Muscle layer of colon (tissue), 2 donors: ENCODE results near the gene ZPLD1.

Source experiments
- H3K27ac ChIP-seq: one replicate; pipeline ENCODE4 v1.7.0; 2013; ENCODE audit warnings: low read depth, mild to moderate bottlenecking, low read length, moderate library complexity
- H3K27me3 ChIP-seq, 2 donors: one replicate each; pipeline ENCODE4 v1.7.0; 2013; ENCODE audit warnings: low read length in 2 of 2, mild to moderate bottlenecking in 2 of 2; ENCODE audit not compliant: insufficient read depth in 2 of 2, control insufficient read depth in 1 of 2
- H3K36me3 ChIP-seq: one replicate; pipeline ENCODE4 v1.7.0; 2013; ENCODE audit warnings: mild to moderate bottlenecking, low read length; ENCODE audit not compliant: insufficient read depth
- H3K4me1 ChIP-seq: one replicate; pipeline ENCODE4 v1.7.0; 2013; ENCODE audit warnings: mild to moderate bottlenecking, low read length; ENCODE audit not compliant: insufficient read depth
- H3K4me3 ChIP-seq, 2 donors: one replicate each; pipeline ENCODE4 v1.7.0; 2013; ENCODE audit warnings: low read length in 2 of 2, low read depth in 1 of 2, mild to moderate bottlenecking in 1 of 2, moderate library complexity in 1 of 2
- H3K9ac ChIP-seq: one replicate; pipeline ENCODE4 v1.7.0; 2013; ENCODE audit warnings: low read length
- H3K9me3 ChIP-seq: one replicate; pipeline ENCODE4 v1.7.0; 2013; ENCODE audit warnings: mild to moderate bottlenecking, low read length
- donor health status: abdominal sarcoma.
- donor health status: Adenocarcinoma of cecum.

The ZPLD1 gene

GRCh38 chr3:102485701-102486100 is 50.9 kb downstream of the ZPLD1 start:
- Histone ChIP-seq H3K27me3 (no peaks in the 10 kb centered on the region), H3K9ac (no peak overlapping the region), H3K4me1 (no peaks in the 10 kb centered on the region), H3K36me3 (no peaks in the 10 kb centered on the region), H3K9me3 (no peaks in the 10 kb centered on the region), H3K4me3 (no peak overlapping the region), H3K27ac (no peak overlapping the region)

- Histone ChIP-seq H3K36me3 (no peaks in the 10 kb centered on the region), H3K4me1 (no peaks in the 10 kb centered on the region), H3K9ac (no peak overlapping the region), H3K4me3 (no peak overlapping the region), H3K27ac (no peak overlapping the region), H3K27me3 (no peaks in the 10 kb centered on the region), H3K9me3 (no peaks in the 10 kb centered on the region)
These were observed 53.5 kb downstream of the ZPLD1 start for GRCh38 chr3:102488331-102488730.

- Histone ChIP-seq H3K9me3 (no peaks in the 10 kb centered on the region), H3K4me1 (no peaks in the 10 kb centered on the region), H3K27ac (no peak overlapping the region), H3K36me3 (no peaks in the 10 kb centered on the region), H3K9ac (no peak overlapping the region), H3K4me3 (no peak overlapping the region), H3K27me3 (no peaks in the 10 kb centered on the region)
These were observed 57.5 kb downstream of the ZPLD1 start for GRCh38 chr3:102492300-102492699.

- Histone ChIP-seq H3K4me1 (no peaks in the 10 kb centered on the region), H3K36me3 (no peaks in the 10 kb centered on the region), H3K9ac (no peak overlapping the region), H3K27ac (no peak overlapping the region), H3K27me3 (no peaks in the 10 kb centered on the region), H3K4me3 (no peak overlapping the region), H3K9me3 (no peaks in the 10 kb centered on the region)
These were observed 62.8 kb downstream of the ZPLD1 start for GRCh38 chr3:102497571-102497970.

GRCh38 chr3:102505542-102505941 is 70.7 kb downstream of the ZPLD1 start:
- Histone ChIP-seq H3K9me3 (no peaks in the 10 kb centered on the region), H3K27me3 (no peaks in the 10 kb centered on the region), H3K4me3 (no peak overlapping the region), H3K4me1 (no peaks in the 10 kb centered on the region), H3K9ac (no peak overlapping the region), H3K27ac (no peak overlapping the region), H3K36me3 (no peaks in the 10 kb centered on the region)

- H3K36me3 ChIP-seq, result no peaks in the 10 kb centered on the region
- no peak overlapping the region for H3K9ac ChIP-seq
- H3K4me3 ChIP-seq, result no peak overlapping the region
- no peaks in the 10 kb centered on the region for H3K9me3 ChIP-seq
- H3K4me1 ChIP-seq, result no peaks in the 10 kb centered on the region
- H3K27ac ChIP-seq, result no peak overlapping the region
- no peaks in the 10 kb centered on the region for H3K27me3 ChIP-seq
These were observed 75.8 kb downstream of the ZPLD1 start for GRCh38 chr3:102510663-102511062.

- Histone ChIP-seq H3K4me1 (no peaks in the 10 kb centered on the region), H3K4me3 (no peak overlapping the region), H3K27ac (no peak overlapping the region), H3K9me3 (no peaks in the 10 kb centered on the region), H3K9ac (no peak overlapping the region), H3K27me3 (no peaks in the 10 kb centered on the region), H3K36me3 (no peaks in the 10 kb centered on the region)
These were observed 76.4 kb downstream of the ZPLD1 start for GRCh38 chr3:102511168-102511567.

GRCh38 chr3:102511639-102512038 is 76.8 kb downstream of the ZPLD1 start:
- Histone ChIP-seq H3K27ac (no peak overlapping the region), H3K4me3 (no peak overlapping the region), H3K4me1 (no peaks in the 10 kb centered on the region), H3K9me3 (no peaks in the 10 kb centered on the region), H3K36me3 (no peaks in the 10 kb centered on the region), H3K27me3 (no peaks in the 10 kb centered on the region), H3K9ac (no peak overlapping the region)

- no peaks in the 10 kb centered on the region for H3K27me3 ChIP-seq
- no peaks in the 10 kb centered on the region for H3K36me3 ChIP-seq
- no peaks in the 10 kb centered on the region for H3K9me3 ChIP-seq
- H3K4me1 ChIP-seq, result no peaks in the 10 kb centered on the region
- H3K27ac ChIP-seq, result no peak overlapping the region
- H3K9ac ChIP-seq, result no peak overlapping the region
- H3K4me3 ChIP-seq, result no peak overlapping the region
These were observed 78.1 kb downstream of the ZPLD1 start for GRCh38 chr3:102512734-102513504.

GRCh38 chr3:102514241-102514640 is 79.4 kb downstream of the ZPLD1 start:
- Histone ChIP-seq H3K27me3 (no peaks in the 10 kb centered on the region), H3K27ac (no peak overlapping the region), H3K9ac (no peak overlapping the region), H3K9me3 (no peaks in the 10 kb centered on the region), H3K4me1 (no peaks in the 10 kb centered on the region), H3K4me3 (no peak overlapping the region), H3K36me3 (no peaks in the 10 kb centered on the region)

GRCh38 chr3:102521246-102521645 is 86.4 kb downstream of the ZPLD1 start:
- no peaks in the 10 kb centered on the region for H3K4me1 ChIP-seq
- no peaks in the 10 kb centered on the region for H3K36me3 ChIP-seq
- H3K9me3 ChIP-seq, result no peaks in the 10 kb centered on the region
- H3K27me3 ChIP-seq, result no peaks in the 10 kb centered on the region
- H3K4me3 ChIP-seq, result no peak overlapping the region
- H3K9ac ChIP-seq, result no peak overlapping the region
- no peak overlapping the region for H3K27ac ChIP-seq

GRCh38 chr3:102525624-102526023 is 90.8 kb downstream of the ZPLD1 start:
- Histone ChIP-seq H3K9me3 (no peaks in the 10 kb centered on the region), H3K36me3 (no peaks in the 10 kb centered on the region), H3K27me3 (no peaks in the 10 kb centered on the region), H3K4me3 (no peak overlapping the region), H3K27ac (no peak overlapping the region), H3K9ac (no peak overlapping the region), H3K4me1 (no peaks in the 10 kb centered on the region)
